ENCODE data around the gene SERTM2.

Gene SERTM2
- 0 to 0.11 (median 0) reads per million in 9 experiments for total RNA-seq

- Mint-ChIP-seq H3K4me3 (no peak within 1 kb of the TSS), H3K27me3 (peaks cover 0 to 5% of the 10 kb centered on the region in 2 donors), H3K9me3 (no peaks in the 10 kb centered on the region), H3K27ac (no peak within 1 kb of the TSS), H3K4me1 (ENCODE audit: low read depth in 2 of 2) (no peaks in the 10 kb centered on the region), H3K36me3 (ENCODE audit: insufficient read depth) (no peaks in the 10 kb centered on the region)
- ATAC-seq (replicated peaks) (no peak), DNase-seq (no peak)
Measured at GRCh38 chrX:111511477-111511876, at the start of gene SERTM2. SERTM2 (plus strand) TSS chrX:111511645; CDS start chrX:111518858, 7,213 bp downstream.

- Mint-ChIP-seq H3K9me3 (peaks cover 0 to 4% of the 10 kb centered on the region in 2 donors), H3K27me3 (no peaks in the 10 kb centered on the region), H3K27ac (no peak overlapping the region), H3K4me3 (no peak overlapping the region), H3K4me1 (ENCODE audit: low read depth in 2 of 2) (no peaks in the 10 kb centered on the region), H3K36me3 (ENCODE audit: insufficient read depth) (no peaks in the 10 kb centered on the region)
- ATAC-seq (replicated peaks) (no peak), DNase-seq (no peak)
Measured at GRCh38 chrX:111465669-111466068, 45.8 kb upstream of the SERTM2 start.

GRCh38 chrX:111467896-111468295, 43.5 kb upstream of the SERTM2 start:
- H3K4me1 Mint-ChIP-seq (ENCODE audit: low read depth in 2 of 2), result no peaks in the 10 kb centered on the region
- no peaks in the 10 kb centered on the region for H3K36me3 Mint-ChIP-seq (ENCODE audit: insufficient read depth)

GRCh38 chrX:111470681-111471403, 40.6 kb upstream of the SERTM2 start:
- H3K27ac Mint-ChIP-seq, result no peak overlapping the region
- no peaks in the 10 kb centered on the region for H3K27me3 Mint-ChIP-seq
- DNase-seq (no peak), ATAC-seq (replicated peaks) (no peak)
- no peaks in the 10 kb centered on the region for H3K36me3 Mint-ChIP-seq (ENCODE audit: insufficient read depth)
- H3K4me3 Mint-ChIP-seq, result no peak overlapping the region
- peaks cover 4 to 15% of the 10 kb centered on the region in 2 donors for H3K9me3 Mint-ChIP-seq
- H3K4me1 Mint-ChIP-seq (ENCODE audit: low read depth in 2 of 2), result no peaks in the 10 kb centered on the region

More at GRCh38 chrX:111467896-111468295, 43.5 kb upstream of the SERTM2 start:
- no peak for ATAC-seq (replicated peaks)
- no peak for DNase-seq
- Mint-ChIP-seq H3K9me3 (peaks cover 4 to 7% of the 10 kb centered on the region in 2 donors), H3K4me3 (no peak overlapping the region), H3K27me3 (no peaks in the 10 kb centered on the region), H3K27ac (no peak overlapping the region)

- H3K4me1 Mint-ChIP-seq (ENCODE audit: low read depth in 2 of 2), result no peaks in the 10 kb centered on the region
Measured at GRCh38 chrX:111481896-111482295, 29.5 kb upstream of the SERTM2 start.

GRCh38 chrX:111483135-111483534, 28.3 kb upstream of the SERTM2 start:
- H3K27me3 Mint-ChIP-seq, result no peaks in the 10 kb centered on the region
- H3K4me3 Mint-ChIP-seq, result no peak overlapping the region
- DNase-seq, result no peak
- no peaks in the 10 kb centered on the region for H3K4me1 Mint-ChIP-seq (ENCODE audit: low read depth in 2 of 2)
- H3K36me3 Mint-ChIP-seq (ENCODE audit: insufficient read depth), result no peaks in the 10 kb centered on the region
- no peak overlapping the region for H3K27ac Mint-ChIP-seq
- ATAC-seq (replicated peaks), result no peak
- H3K9me3 Mint-ChIP-seq, result peaks cover 1 to 6% of the 10 kb centered on the region in 2 donors

More at GRCh38 chrX:111481896-111482295, 29.5 kb upstream of the SERTM2 start:
- Mint-ChIP-seq H3K27ac (no peak overlapping the region), H3K36me3 (ENCODE audit: insufficient read depth) (no peaks in the 10 kb centered on the region), H3K4me3 (no peak overlapping the region), H3K9me3 (peaks cover 1 to 2% of the 10 kb centered on the region in 2 donors), H3K27me3 (no peaks in the 10 kb centered on the region)
- ATAC-seq (replicated peaks) (no peak), DNase-seq (no peak)

- no peaks in the 10 kb centered on the region for H3K4me1 Mint-ChIP-seq (ENCODE audit: low read depth in 2 of 2)
- ATAC-seq (replicated peaks) (no peak), DNase-seq (no peak)
- H3K36me3 Mint-ChIP-seq (ENCODE audit: insufficient read depth), result no peaks in the 10 kb centered on the region
- H3K27ac Mint-ChIP-seq, result no peak overlapping the region
- peaks cover 0 to 6% of the 10 kb centered on the region in 2 donors for H3K9me3 Mint-ChIP-seq
- no peak overlapping the region for H3K4me3 Mint-ChIP-seq
- H3K27me3 Mint-ChIP-seq, result no peaks in the 10 kb centered on the region
Measured at GRCh38 chrX:111483881-111484280, 27.6 kb upstream of the SERTM2 start.

GRCh38 chrX:111490688-111491087, 20.8 kb upstream of the SERTM2 start:
- no peaks in the 10 kb centered on the region for H3K36me3 Mint-ChIP-seq (ENCODE audit: insufficient read depth)
- H3K4me1 Mint-ChIP-seq (ENCODE audit: low read depth in 2 of 2), result no peaks in the 10 kb centered on the region
- DNase-seq, result no peak
- no peaks in the 10 kb centered on the region for H3K27me3 Mint-ChIP-seq
- H3K4me3 Mint-ChIP-seq, result no peak overlapping the region
- peaks cover 0 to 6% of the 10 kb centered on the region in 2 donors for H3K9me3 Mint-ChIP-seq
- no peak for ATAC-seq (replicated peaks)
- H3K27ac Mint-ChIP-seq, result no peak overlapping the region

- no peak for ATAC-seq (replicated peaks)
- no peak overlapping the region for H3K4me3 Mint-ChIP-seq
- H3K27ac Mint-ChIP-seq, result no peak overlapping the region
- DNase-seq, result no peak
- H3K9me3 Mint-ChIP-seq, result peaks cover 0 to 2% of the 10 kb centered on the region in 2 donors
- H3K4me1 Mint-ChIP-seq (ENCODE audit: low read depth in 2 of 2), result no peaks in the 10 kb centered on the region
- H3K36me3 Mint-ChIP-seq (ENCODE audit: insufficient read depth), result no peaks in the 10 kb centered on the region
- H3K27me3 Mint-ChIP-seq, result no peaks in the 10 kb centered on the region
Measured at GRCh38 chrX:111492085-111492484, 19.4 kb upstream of the SERTM2 start.

- no peaks in the 10 kb centered on the region for H3K27me3 Mint-ChIP-seq
- H3K27ac Mint-ChIP-seq, result no peak overlapping the region
- no peak for ATAC-seq (replicated peaks)
- no peaks in the 10 kb centered on the region for H3K9me3 Mint-ChIP-seq
- H3K4me3 Mint-ChIP-seq, result no peak overlapping the region
- DNase-seq, result no peak
- no peaks in the 10 kb centered on the region for H3K4me1 Mint-ChIP-seq (ENCODE audit: low read depth in 2 of 2)
- H3K36me3 Mint-ChIP-seq (ENCODE audit: insufficient read depth), result no peaks in the 10 kb centered on the region
Measured at GRCh38 chrX:111498538-111499103, 12.8 kb upstream of the SERTM2 start.

- peaks cover 0 to 1% of the 10 kb centered on the region in 2 donors for H3K9me3 Mint-ChIP-seq
- no peaks in the 10 kb centered on the region for H3K4me1 Mint-ChIP-seq (ENCODE audit: low read depth in 2 of 2)
Measured at GRCh38 chrX:111503485-111503993, 7.9 kb upstream of the SERTM2 start.

GRCh38 chrX:111504941-111505340, 6.5 kb upstream of the SERTM2 start:
- DNase-seq (no peak), ATAC-seq (replicated peaks) (no peak)
- Mint-ChIP-seq H3K4me1 (ENCODE audit: low read depth in 2 of 2) (no peaks in the 10 kb centered on the region), H3K9me3 (peaks cover 0 to 1% of the 10 kb centered on the region in 2 donors), H3K4me3 (no peak overlapping the region), H3K36me3 (ENCODE audit: insufficient read depth) (no peaks in the 10 kb centered on the region), H3K27ac (no peak overlapping the region), H3K27me3 (no peaks in the 10 kb centered on the region)

More at GRCh38 chrX:111503485-111503993, 7.9 kb upstream of the SERTM2 start:
- H3K36me3 Mint-ChIP-seq (ENCODE audit: insufficient read depth), result no peaks in the 10 kb centered on the region
- DNase-seq (no peak), ATAC-seq (replicated peaks) (no peak)
- no peaks in the 10 kb centered on the region for H3K27me3 Mint-ChIP-seq
- no peak overlapping the region for H3K27ac Mint-ChIP-seq
- H3K4me3 Mint-ChIP-seq, result no peak overlapping the region

- Mint-ChIP-seq H3K27ac (no peak overlapping the region), H3K4me1 (ENCODE audit: low read depth in 2 of 2) (no peaks in the 10 kb centered on the region), H3K36me3 (ENCODE audit: insufficient read depth) (no peaks in the 10 kb centered on the region), H3K27me3 (no peaks in the 10 kb centered on the region), H3K4me3 (no peak overlapping the region), H3K9me3 (peaks cover 0 to 1% of the 10 kb centered on the region in 2 donors)
- ATAC-seq (replicated peaks) (no peak), DNase-seq (no peak)
Measured at GRCh38 chrX:111505783-111506182, 5.7 kb upstream of the SERTM2 start.

- Mint-ChIP-seq H3K4me1 (ENCODE audit: low read depth in 2 of 2) (no peaks in the 10 kb centered on the region), H3K36me3 (ENCODE audit: insufficient read depth) (no peaks in the 10 kb centered on the region), H3K27ac (no peak overlapping the region), H3K9me3 (peaks cover 0 to 1% of the 10 kb centered on the region in 2 donors), H3K27me3 (no peaks in the 10 kb centered on the region), H3K4me3 (no peak overlapping the region)
- DNase-seq, result no peak
- no peak for ATAC-seq (replicated peaks)
Measured at GRCh38 chrX:111506826-111507225, 4.6 kb upstream of the SERTM2 start.
